PC-9 (cell line): ENCODE results near the gene KRT73.

Source experiments
- EZH2 ChIP-seq: fragments of 200-600 bp; sonication (generic); IDR thresholded peaks from 2 replicates; pipeline ENCODE4 v1.8.0; 2017; ENCODE audit warnings: antibody characterized with exemption, low read depth
- TF ChIP-seq, protein P1 (sequence below): fragments of 200-600 bp; sonication (generic); conservative IDR thresholded peaks from 2 replicates; pipeline ENCODE4 v1.6.1; 2017; ENCODE audit warnings: mixed run types, antibody characterized with exemption, mild to moderate bottlenecking, moderate library complexity

DNA sequence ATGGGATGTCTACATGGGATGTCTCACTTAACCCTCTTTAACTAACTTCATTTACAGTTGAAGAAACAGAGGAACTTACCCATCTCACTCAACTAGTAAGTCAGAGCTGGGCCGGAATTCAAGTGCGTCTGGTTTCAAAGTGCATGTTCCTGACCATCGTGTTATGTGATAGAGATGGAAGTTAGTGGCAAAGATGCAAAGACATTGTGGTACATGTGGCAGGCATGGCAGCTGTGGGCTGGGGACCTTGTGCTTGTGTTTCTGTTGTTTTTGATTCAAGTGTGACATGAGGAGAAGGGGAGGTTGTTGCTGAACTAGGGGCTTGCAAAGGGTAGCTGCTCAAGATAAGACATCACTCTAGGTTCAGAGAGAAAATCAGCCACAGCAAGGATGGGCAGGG lies 42.4 kb downstream of the KRT73 start:
- TF ChIP-seq, protein P1, sequence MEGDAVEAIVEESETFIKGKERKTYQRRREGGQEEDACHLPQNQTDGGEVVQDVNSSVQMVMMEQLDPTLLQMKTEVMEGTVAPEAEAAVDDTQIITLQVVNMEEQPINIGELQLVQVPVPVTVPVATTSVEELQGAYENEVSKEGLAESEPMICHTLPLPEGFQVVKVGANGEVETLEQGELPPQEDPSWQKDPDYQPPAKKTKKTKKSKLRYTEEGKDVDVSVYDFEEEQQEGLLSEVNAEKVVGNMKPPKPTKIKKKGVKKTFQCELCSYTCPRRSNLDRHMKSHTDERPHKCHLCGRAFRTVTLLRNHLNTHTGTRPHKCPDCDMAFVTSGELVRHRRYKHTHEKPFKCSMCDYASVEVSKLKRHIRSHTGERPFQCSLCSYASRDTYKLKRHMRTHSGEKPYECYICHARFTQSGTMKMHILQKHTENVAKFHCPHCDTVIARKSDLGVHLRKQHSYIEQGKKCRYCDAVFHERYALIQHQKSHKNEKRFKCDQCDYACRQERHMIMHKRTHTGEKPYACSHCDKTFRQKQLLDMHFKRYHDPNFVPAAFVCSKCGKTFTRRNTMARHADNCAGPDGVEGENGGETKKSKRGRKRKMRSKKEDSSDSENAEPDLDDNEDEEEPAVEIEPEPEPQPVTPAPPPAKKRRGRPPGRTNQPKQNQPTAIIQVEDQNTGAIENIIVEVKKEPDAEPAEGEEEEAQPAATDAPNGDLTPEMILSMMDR: no peak
- TF ChIP-seq EZH2: no peak
